ENCODE results near the gene RBX1.
"Not testable (repeated sequence)": the region's sequence is repeated elsewhere in the genome, so short reads cannot be mapped to it uniquely, and the experiment has no call there.

RBX1 gene

DNA sequence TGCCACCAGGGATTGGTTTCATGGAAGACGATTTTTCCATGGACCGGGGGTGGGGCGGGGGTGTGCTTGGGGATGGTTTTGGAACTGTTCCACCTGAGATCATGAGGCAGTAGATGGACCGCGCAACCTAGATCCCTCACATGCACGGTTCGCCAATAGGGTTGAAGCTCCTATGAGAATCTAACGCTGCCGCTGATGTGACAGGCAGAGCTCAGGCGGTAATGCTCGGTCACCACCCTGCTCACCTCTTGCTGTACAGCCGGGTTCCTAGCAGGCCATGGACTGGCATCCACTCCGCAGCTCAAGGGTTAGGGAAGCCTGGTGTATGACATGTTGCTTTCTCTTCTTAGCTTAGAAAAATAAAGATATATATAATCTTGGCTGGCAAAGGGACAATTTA, 22.0 kb downstream of the RBX1 start:
- no peak for DNase-seq

DNA sequence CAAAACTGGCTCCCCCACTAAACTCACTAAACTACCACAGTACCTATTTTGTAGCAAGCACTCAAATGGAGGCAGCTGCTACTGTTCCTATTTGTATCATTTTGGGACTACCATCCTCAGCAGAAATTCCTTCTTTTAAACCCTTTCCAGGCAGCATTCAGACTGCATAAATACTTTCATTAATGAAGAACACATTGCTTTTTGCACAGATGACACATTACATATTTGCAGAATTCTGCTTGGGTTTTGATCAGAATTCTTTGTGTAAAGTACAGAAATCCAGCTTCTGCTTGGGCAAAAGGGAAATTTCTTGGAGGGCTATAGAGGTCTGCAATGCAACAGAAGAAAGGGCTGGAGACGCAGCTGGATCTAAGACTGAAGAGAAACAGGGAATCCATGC, 24.2 kb downstream of the RBX1 start:
- DNase-seq: no peak

DNA sequence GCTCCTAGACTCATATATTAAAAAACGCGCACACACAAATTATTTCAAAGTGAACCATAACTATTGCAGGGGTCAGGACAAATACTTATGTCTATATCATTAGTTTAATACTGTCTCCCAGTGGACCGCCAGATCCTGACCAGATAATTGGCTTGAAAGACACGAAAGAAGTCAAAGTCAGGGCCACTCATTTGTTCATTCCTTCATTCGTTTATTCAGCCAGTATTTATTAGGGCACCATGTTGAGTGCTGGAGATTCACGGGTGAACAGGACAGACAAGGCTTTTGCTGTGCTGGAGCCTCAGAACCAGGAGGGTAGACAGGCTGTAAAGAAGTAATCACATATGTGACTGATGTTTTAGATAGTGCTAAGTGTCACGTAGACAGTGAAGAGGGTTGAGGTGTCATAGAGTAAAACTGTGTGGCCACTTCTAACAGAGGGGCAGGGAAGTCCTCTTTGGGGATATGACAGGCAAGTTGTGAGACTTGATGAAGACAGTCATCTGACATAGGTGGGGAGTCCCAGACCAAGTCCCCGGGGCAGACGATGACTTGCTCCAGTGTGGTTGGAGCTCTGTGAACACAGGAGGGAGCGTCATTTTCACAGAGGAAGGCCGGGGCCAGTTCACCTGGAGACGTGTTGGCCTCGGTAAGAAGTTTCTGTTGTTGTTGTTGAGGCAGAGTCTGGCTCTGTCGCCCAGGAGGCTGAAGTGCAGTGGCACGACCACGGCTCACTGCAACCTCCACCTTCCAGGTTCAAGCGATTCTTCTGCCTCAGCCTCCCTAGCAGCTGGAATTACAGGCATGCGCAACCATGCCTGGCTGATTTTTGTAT, 25.9 kb downstream of the RBX1 start:
- no peak for DNase-seq

GRCh38 chr22:40979198-40979597, 28.0 kb downstream of the RBX1 start:
- DNase-seq: no peak

- DNase-seq: no peak
Measured at GRCh38 chr22:40979871-40980270, 28.7 kb downstream of the RBX1 start.

GRCh38 chr22:40982482-40983385, 31.6 kb downstream of the RBX1 start:
- DNase-seq: no peak

DNA sequence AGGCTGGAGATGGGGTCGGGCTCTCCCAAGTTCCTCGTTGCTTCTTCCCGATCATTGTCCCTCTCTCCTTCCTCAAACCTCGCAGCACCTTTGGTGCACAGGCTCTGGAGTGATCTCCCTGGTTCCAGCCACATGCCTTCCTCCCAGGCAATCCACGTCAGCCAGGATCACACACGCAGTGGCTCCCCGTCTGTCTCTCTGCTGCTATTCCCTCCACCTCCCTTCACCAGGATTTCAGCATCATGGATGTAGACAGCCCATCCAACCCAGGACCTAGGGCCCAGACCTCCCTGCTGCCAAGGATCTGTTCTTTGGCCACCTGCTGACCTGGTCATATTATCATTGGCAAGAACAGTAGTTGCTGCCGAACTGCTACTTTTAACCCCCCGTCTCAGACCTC, 40.1 kb downstream of the RBX1 start:
- no peak for DNase-seq

- DNase-seq: no peak
Measured at GRCh38 chr22:40995821-40996220, 44.6 kb downstream of the RBX1 start.

- DNase-seq: no peak
Measured at GRCh38 chr22:40997520-40997919, 46.3 kb downstream of the RBX1 start.

- no peak for DNase-seq
Measured at GRCh38 chr22:41000040-41000565, 48.9 kb downstream of the RBX1 start.

- DNase-seq: no peak
Measured at GRCh38 chr22:41000941-41001721, 50.0 kb downstream of the RBX1 start.

- peak; percentile 86 for DNase-seq
Measured at GRCh38 chr22:41001722-41002122, 50.5 kb downstream of the RBX1 start.

DNA sequence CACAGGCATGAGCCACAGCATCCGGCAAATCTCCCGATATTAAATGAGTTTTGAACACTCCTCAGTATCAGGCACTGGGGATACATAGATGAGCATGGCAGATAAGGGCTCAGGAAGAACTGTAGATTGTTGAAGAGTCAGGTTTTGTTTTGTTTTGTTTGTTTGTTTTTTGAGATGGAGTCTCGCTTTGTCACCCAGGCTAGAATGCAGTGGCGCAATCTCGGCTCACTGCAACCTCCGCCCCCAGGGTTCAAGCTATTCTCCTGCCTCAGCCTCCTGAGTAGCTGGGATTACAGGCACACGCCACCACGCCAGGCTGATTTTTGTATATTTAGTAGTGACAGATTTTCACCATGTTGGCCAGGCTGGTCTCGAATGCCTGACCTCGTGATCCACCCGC, 51.2 kb downstream of the RBX1 start:
- DNase-seq: not testable (repeated sequence)

GRCh38 chr22:41003066-41003465, 51.9 kb downstream of the RBX1 start:
- peak; percentile 90 for DNase-seq

DNA sequence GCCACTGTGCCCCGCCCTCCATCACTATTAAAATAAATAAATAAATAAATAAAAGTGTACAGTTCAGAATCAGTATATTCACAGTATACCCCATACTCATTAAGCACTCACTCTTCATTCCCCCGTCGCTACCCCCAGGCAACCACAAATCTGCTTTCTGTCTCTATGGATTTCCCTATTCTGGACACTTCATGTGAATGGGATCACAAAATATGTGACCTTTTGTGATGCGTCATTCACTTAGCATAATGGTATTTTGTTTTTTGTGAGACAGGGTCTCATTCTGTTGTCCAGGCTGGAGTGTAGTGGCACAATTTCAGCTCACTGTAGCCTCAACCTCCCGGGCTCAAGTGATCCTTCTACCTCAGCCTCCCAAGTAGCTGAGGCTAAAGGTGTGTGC, 52.8 kb downstream of the RBX1 start:
- no peak for DNase-seq

GRCh38 chr22:41009222-41009948, 58.2 kb downstream of the RBX1 start:
- DNase-seq: no peak

- no peak for DNase-seq
Measured at GRCh38 chr22:41015003-41015402, 63.8 kb downstream of the RBX1 start.

DNA sequence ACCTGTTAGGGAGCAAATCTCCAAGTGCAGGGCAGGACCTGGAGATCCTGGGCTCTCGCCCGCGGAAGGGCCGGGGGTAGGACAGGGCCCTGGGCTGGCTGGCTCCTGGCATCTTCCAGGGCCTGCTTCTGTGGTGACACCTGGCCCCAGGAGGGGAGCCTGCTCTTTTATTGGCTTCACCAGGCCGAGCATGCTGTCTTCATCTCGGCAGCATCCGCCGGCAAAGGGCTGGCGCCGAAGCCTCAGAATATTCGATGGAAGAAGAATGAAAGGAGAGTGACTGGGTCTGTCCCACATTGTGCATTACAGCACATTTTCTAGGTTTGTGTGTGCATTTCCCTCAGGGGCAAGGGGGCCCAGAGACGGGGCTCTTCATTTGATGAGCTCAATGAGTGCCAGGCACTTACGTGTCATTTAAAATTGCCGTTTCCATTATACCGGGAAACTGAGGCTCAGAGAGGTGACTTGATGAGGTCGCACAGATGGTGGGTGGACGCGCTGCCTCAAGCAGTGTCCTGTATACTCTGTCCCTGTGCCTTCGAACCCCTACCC, 70.0 kb downstream of the RBX1 start:
- peak; percentile 60 for DNase-seq

GRCh38 chr22:41021613-41022454, 70.7 kb downstream of the RBX1 start:
- DNase-seq: peak; percentile 79

GRCh38 chr22:41022470-41023298, 71.5 kb downstream of the RBX1 start:
- peak; percentile 96 for DNase-seq

Measured in islet precursor cell (in vitro differentiated cells).